ENCODE results near the gene MRPL47. TPM values are rescaled to one million over a fixed set of nuclear protein-coding genes. Genes with fewer than 3 reads are reported as not detected.

Gene MRPL47
- total and polyA plus RNA-seq, 9 of the 15 experiments (the other 6 are each of a cell fraction or from before 2014, with no cell fraction given): 101 to 437 (median 141) TPM

DNA sequence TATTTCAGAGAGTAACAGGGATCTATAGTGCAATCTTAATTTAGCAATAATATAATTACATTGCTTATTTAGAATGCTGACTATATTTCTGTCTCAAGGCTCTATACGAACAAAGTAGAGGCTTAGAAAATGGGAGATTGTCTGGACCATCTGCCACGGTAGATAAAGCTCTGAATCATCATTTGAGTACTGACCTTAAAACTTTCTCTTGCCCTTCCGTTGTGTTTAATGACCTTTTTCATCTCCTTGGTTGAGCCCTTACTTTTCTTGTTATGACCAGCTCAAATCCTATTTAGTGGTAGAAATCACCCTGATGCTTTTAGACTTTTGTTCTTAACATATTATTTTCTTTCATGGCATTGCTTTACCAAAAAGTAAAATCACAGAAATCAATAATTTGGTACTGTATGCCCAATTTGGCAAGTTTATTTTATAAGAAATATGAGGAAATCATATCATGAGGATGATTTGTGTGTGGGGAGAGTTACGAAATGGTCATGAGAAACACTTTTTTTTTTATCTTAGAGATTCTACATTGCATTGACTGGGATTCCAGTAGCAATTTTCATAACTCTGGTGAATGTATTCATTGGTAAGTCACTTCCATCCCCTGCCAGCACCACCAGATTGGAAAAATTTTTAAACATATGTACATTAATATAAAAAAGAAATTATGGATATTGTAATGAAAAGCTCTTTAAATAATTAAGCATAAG is 11.2 kb upstream of the MRPL47 start (continued):
- TF ChIP-seq, protein P1, sequence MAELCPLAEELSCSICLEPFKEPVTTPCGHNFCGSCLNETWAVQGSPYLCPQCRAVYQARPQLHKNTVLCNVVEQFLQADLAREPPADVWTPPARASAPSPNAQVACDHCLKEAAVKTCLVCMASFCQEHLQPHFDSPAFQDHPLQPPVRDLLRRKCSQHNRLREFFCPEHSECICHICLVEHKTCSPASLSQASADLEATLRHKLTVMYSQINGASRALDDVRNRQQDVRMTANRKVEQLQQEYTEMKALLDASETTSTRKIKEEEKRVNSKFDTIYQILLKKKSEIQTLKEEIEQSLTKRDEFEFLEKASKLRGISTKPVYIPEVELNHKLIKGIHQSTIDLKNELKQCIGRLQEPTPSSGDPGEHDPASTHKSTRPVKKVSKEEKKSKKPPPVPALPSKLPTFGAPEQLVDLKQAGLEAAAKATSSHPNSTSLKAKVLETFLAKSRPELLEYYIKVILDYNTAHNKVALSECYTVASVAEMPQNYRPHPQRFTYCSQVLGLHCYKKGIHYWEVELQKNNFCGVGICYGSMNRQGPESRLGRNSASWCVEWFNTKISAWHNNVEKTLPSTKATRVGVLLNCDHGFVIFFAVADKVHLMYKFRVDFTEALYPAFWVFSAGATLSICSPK (IDR thresholded peaks at IDR 0.05; ENCODE audit: borderline replicate concordance): no peak
- TF ChIP-seq ZNF785 (CRISPR knock-in tag; IDR thresholded peaks at IDR 0.05): no peak
- TF ChIP-seq, protein P2, sequence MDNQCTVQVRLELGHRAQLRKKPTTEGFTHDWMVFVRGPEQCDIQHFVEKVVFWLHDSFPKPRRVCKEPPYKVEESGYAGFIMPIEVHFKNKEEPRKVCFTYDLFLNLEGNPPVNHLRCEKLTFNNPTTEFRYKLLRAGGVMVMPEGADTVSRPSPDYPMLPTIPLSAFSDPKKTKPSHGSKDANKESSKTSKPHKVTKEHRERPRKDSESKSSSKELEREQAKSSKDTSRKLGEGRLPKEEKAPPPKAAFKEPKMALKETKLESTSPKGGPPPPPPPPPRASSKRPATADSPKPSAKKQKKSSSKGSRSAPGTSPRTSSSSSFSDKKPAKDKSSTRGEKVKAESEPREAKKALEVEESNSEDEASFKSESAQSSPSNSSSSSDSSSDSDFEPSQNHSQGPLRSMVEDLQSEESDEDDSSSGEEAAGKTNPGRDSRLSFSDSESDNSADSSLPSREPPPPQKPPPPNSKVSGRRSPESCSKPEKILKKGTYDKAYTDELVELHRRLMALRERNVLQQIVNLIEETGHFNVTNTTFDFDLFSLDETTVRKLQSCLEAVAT (IDR thresholded peaks at IDR 0.05): no peak
- TF ChIP-seq KLF6 (CRISPR knock-in tag; IDR thresholded peaks at IDR 0.05; ENCODE audit: borderline replicate concordance): no peak
- no peak for TF ChIP-seq GTF2E2 (tag; IDR thresholded peaks at IDR 0.05)
- TF ChIP-seq, protein P3, sequence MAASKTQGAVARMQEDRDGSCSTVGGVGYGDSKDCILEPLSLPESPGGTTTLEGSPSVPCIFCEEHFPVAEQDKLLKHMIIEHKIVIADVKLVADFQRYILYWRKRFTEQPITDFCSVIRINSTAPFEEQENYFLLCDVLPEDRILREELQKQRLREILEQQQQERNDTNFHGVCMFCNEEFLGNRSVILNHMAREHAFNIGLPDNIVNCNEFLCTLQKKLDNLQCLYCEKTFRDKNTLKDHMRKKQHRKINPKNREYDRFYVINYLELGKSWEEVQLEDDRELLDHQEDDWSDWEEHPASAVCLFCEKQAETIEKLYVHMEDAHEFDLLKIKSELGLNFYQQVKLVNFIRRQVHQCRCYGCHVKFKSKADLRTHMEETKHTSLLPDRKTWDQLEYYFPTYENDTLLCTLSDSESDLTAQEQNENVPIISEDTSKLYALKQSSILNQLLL (CRISPR knock-in tag; IDR thresholded peaks at IDR 0.05; ENCODE audit: borderline replicate concordance): no peak
- TF ChIP-seq, protein P4, sequence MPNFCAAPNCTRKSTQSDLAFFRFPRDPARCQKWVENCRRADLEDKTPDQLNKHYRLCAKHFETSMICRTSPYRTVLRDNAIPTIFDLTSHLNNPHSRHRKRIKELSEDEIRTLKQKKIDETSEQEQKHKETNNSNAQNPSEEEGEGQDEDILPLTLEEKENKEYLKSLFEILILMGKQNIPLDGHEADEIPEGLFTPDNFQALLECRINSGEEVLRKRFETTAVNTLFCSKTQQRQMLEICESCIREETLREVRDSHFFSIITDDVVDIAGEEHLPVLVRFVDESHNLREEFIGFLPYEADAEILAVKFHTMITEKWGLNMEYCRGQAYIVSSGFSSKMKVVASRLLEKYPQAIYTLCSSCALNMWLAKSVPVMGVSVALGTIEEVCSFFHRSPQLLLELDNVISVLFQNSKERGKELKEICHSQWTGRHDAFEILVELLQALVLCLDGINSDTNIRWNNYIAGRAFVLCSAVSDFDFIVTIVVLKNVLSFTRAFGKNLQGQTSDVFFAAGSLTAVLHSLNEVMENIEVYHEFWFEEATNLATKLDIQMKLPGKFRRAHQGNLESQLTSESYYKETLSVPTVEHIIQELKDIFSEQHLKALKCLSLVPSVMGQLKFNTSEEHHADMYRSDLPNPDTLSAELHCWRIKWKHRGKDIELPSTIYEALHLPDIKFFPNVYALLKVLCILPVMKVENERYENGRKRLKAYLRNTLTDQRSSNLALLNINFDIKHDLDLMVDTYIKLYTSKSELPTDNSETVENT (CRISPR knock-in tag; IDR thresholded peaks at IDR 0.05): no peak
- TF ChIP-seq, protein P5, sequence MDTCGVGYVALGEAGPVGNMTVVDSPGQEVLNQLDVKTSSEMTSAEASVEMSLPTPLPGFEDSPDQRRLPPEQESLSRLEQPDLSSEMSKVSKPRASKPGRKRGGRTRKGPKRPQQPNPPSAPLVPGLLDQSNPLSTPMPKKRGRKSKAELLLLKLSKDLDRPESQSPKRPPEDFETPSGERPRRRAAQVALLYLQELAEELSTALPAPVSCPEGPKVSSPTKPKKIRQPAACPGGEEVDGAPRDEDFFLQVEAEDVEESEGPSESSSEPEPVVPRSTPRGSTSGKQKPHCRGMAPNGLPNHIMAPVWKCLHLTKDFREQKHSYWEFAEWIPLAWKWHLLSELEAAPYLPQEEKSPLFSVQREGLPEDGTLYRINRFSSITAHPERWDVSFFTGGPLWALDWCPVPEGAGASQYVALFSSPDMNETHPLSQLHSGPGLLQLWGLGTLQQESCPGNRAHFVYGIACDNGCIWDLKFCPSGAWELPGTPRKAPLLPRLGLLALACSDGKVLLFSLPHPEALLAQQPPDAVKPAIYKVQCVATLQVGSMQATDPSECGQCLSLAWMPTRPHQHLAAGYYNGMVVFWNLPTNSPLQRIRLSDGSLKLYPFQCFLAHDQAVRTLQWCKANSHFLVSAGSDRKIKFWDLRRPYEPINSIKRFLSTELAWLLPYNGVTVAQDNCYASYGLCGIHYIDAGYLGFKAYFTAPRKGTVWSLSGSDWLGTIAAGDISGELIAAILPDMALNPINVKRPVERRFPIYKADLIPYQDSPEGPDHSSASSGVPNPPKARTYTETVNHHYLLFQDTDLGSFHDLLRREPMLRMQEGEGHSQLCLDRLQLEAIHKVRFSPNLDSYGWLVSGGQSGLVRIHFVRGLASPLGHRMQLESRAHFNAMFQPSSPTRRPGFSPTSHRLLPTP (IDR thresholded peaks at IDR 0.05; ENCODE audit: borderline replicate concordance, extremely low read depth, insufficient read length): no peak
- TF ChIP-seq ZNF133 (CRISPR knock-in tag; IDR thresholded peaks at IDR 0.05): no peak
- TF ChIP-seq FIP1L1 (IDR thresholded peaks at IDR 0.05; ENCODE audit: low read depth, low read length, poor library complexity, severe bottlenecking): no peak
- TF ChIP-seq ZNF134 (CRISPR knock-in tag; conservative IDR thresholded peaks at IDR 0.05): no peak
- TF ChIP-seq, protein P6, sequence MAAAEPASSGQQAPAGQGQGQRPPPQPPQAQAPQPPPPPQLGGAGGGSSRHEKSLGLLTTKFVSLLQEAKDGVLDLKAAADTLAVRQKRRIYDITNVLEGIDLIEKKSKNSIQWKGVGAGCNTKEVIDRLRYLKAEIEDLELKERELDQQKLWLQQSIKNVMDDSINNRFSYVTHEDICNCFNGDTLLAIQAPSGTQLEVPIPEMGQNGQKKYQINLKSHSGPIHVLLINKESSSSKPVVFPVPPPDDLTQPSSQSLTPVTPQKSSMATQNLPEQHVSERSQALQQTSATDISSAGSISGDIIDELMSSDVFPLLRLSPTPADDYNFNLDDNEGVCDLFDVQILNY (CRISPR knock-in tag; IDR thresholded peaks at IDR 0.05): no peak
- peak; percentile 79; the same call in 1 of the 2 replicates for TF ChIP-seq LEF1 (IDR thresholded peaks at IDR 0.05)
- peak; percentile 65 for TF ChIP-seq NFE2 (IDR thresholded peaks at IDR 0.05; ENCODE audit: low read depth)
- TF ChIP-seq ZNF197 (CRISPR knock-in tag; IDR thresholded peaks at IDR 0.05; ENCODE audit: low read depth): no peak
- peak; percentile 80 for TF ChIP-seq KLF16 (IDR thresholded peaks at IDR 0.05)
- peak; percentile 79; the same call in 1 of the 2 replicates for TF ChIP-seq STAT5A (IDR thresholded peaks at IDR 0.05; ENCODE audit: borderline replicate concordance, low read length)
